ENCODE measurements around the gene LYRM4.

DNA sequence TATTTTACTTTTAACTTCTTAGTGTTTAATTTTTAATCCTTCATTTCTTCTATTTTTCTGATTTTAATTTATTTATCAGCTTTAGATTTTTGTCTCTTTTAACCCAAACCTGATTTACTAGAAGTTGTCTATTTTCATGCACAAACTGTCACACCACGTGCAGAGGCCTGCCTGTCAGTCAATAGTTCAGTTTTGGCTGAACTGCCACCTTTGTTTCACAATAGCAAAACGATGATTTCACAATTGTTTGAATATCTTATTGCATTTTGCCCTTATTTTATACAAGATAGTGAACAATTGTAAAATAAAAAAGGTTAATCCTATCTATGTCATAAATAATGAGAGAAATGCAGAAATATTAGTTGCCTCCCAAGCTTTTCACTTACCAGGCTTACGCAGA, 199.6 kb downstream of the LYRM4 start:
- TF ChIP-seq, protein P1, sequence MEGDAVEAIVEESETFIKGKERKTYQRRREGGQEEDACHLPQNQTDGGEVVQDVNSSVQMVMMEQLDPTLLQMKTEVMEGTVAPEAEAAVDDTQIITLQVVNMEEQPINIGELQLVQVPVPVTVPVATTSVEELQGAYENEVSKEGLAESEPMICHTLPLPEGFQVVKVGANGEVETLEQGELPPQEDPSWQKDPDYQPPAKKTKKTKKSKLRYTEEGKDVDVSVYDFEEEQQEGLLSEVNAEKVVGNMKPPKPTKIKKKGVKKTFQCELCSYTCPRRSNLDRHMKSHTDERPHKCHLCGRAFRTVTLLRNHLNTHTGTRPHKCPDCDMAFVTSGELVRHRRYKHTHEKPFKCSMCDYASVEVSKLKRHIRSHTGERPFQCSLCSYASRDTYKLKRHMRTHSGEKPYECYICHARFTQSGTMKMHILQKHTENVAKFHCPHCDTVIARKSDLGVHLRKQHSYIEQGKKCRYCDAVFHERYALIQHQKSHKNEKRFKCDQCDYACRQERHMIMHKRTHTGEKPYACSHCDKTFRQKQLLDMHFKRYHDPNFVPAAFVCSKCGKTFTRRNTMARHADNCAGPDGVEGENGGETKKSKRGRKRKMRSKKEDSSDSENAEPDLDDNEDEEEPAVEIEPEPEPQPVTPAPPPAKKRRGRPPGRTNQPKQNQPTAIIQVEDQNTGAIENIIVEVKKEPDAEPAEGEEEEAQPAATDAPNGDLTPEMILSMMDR (IDR thresholded peaks at IDR 0.05), result no peak
- TF ChIP-seq POLR2A (IDR thresholded peaks at IDR 0.05), result no peak

Measured in right lobe of liver (tissue), 4 donors.